Activated naive CD4-positive, alpha-beta T cell treated with anti-CD3 and anti-CD28 coated beads, Interleukin-2, amount 10 ng/mL, durations not matched to agents 7 days and 5 days (primary cell): Measurements from ENCODE around the gene GNB1L.

Experiments
- CTCF ChIA-PET: fragments of 350-600 bp; sonication (Branson Sonifier 250); formaldehyde crosslinking; loops from one replicate; lab custom pipeline; 2021; ENCODE audit warnings: antibody characterized with exemption; lab: Charles Lee
- DNase-seq: peaks from one replicate; pipeline ENCODE4 v3.0.0-alpha.2; 2020
- H3K27ac Mint-ChIP-seq: one replicate; pipeline ENCODE4 v1.8.0; 2021; ENCODE audit warnings: mild to moderate bottlenecking, moderate library complexity, mixed read lengths
- H3K27me3 Mint-ChIP-seq: one replicate; pipeline ENCODE4 v1.8.0; 2021; ENCODE audit warnings: mild to moderate bottlenecking, mixed read lengths
- H3K36me3 Mint-ChIP-seq: one replicate; pipeline ENCODE4 v1.8.0; 2021; ENCODE audit warnings: mixed read lengths
- H3K4me1 Mint-ChIP-seq: one replicate; pipeline ENCODE4 v1.8.0; 2021; ENCODE audit warnings: mixed read lengths
- H3K4me3 Mint-ChIP-seq: one replicate; pipeline ENCODE4 v1.8.0; 2021; ENCODE audit warnings: mild to moderate bottlenecking, moderate library complexity, mixed read lengths
- H3K9me3 Mint-ChIP-seq: one replicate; pipeline ENCODE4 v1.8.0; 2021; ENCODE audit warnings: mixed read lengths

Gene GNB1L

GRCh38 chr22:19827341-19828034 lies 27.2 kb downstream of the GNB1L start:
- CTCF ChIA-PET: no interaction called here
- H3K27ac Mint-ChIP-seq: no peak overlapping the region
- H3K4me3 Mint-ChIP-seq: no peak overlapping the region
- H3K36me3 Mint-ChIP-seq: no peaks in the 10 kb centered on the region
- H3K4me1 Mint-ChIP-seq: no peaks in the 10 kb centered on the region
- no peaks in the 10 kb centered on the region for H3K27me3 Mint-ChIP-seq
- no peak for DNase-seq
- no peaks in the 10 kb centered on the region for H3K9me3 Mint-ChIP-seq

GRCh38 chr22:19826619-19826950 lies 28.1 kb downstream of the GNB1L start:
- Mint-ChIP-seq H3K9me3 (no peaks in the 10 kb centered on the region), H3K27me3 (no peaks in the 10 kb centered on the region), H3K4me3 (no peak overlapping the region), H3K4me1 (no peaks in the 10 kb centered on the region), H3K36me3 (no peaks in the 10 kb centered on the region), H3K27ac (no peak overlapping the region)
- no peak for DNase-seq
- CTCF ChIA-PET: no interaction called here

- H3K27ac Mint-ChIP-seq: no peak overlapping the region
- CTCF ChIA-PET: no interaction called here
- no peak for DNase-seq
- no peak overlapping the region for H3K4me3 Mint-ChIP-seq
- H3K36me3 Mint-ChIP-seq: no peaks in the 10 kb centered on the region
- H3K27me3 Mint-ChIP-seq: no peaks in the 10 kb centered on the region
- H3K4me1 Mint-ChIP-seq: no peaks in the 10 kb centered on the region
- no peaks in the 10 kb centered on the region for H3K9me3 Mint-ChIP-seq
Measured at GRCh38 chr22:19825904-19826618, 28.6 kb downstream of the GNB1L start.

- no peak overlapping the region for H3K4me3 Mint-ChIP-seq
- no peaks in the 10 kb centered on the region for H3K36me3 Mint-ChIP-seq
- no peak for DNase-seq
- CTCF ChIA-PET: no interaction called here
- H3K27me3 Mint-ChIP-seq: no peaks in the 10 kb centered on the region
- H3K4me1 Mint-ChIP-seq: no peaks in the 10 kb centered on the region
- H3K27ac Mint-ChIP-seq: no peak overlapping the region
- H3K9me3 Mint-ChIP-seq: no peaks in the 10 kb centered on the region
Measured at GRCh38 chr22:19824926-19825339, 29.7 kb downstream of the GNB1L start.

GRCh38 chr22:19824212-19824925 lies 30.3 kb downstream of the GNB1L start:
- Mint-ChIP-seq H3K9me3 (no peaks in the 10 kb centered on the region), H3K4me3 (no peak overlapping the region), H3K36me3 (no peaks in the 10 kb centered on the region), H3K27me3 (no peaks in the 10 kb centered on the region), H3K4me1 (no peaks in the 10 kb centered on the region), H3K27ac (no peak overlapping the region)
- CTCF ChIA-PET: no interaction called here
- no peak for DNase-seq

- CTCF ChIA-PET: no interaction called here
- DNase-seq: no peak
- no peak overlapping the region for H3K27ac Mint-ChIP-seq
- no peaks in the 10 kb centered on the region for H3K4me1 Mint-ChIP-seq
- no peak overlapping the region for H3K4me3 Mint-ChIP-seq
- H3K9me3 Mint-ChIP-seq: no peaks in the 10 kb centered on the region
- H3K36me3 Mint-ChIP-seq: no peaks in the 10 kb centered on the region
- no peaks in the 10 kb centered on the region for H3K27me3 Mint-ChIP-seq
Measured at GRCh38 chr22:19823902-19824211, 30.8 kb downstream of the GNB1L start.

GRCh38 chr22:19823191-19823901 lies 31.3 kb downstream of the GNB1L start:
- Mint-ChIP-seq H3K4me1 (no peaks in the 10 kb centered on the region), H3K27me3 (no peaks in the 10 kb centered on the region), H3K4me3 (no peak overlapping the region), H3K36me3 (no peaks in the 10 kb centered on the region), H3K27ac (no peak overlapping the region), H3K9me3 (no peaks in the 10 kb centered on the region)
- no peak for DNase-seq
- CTCF ChIA-PET: no interaction called here

GRCh38 chr22:19822301-19823117 lies 32.2 kb downstream of the GNB1L start:
- no peak for DNase-seq
- no peaks in the 10 kb centered on the region for H3K36me3 Mint-ChIP-seq

GRCh38 chr22:19821523-19822300 lies 33.0 kb downstream of the GNB1L start:
- Mint-ChIP-seq H3K27ac (no peak overlapping the region), H3K4me3 (no peak overlapping the region), H3K9me3 (no peaks in the 10 kb centered on the region), H3K27me3 (no peaks in the 10 kb centered on the region), H3K36me3 (no peaks in the 10 kb centered on the region), H3K4me1 (no peaks in the 10 kb centered on the region)
- no peak for DNase-seq
- CTCF ChIA-PET: no interaction called here

More at GRCh38 chr22:19822301-19823117, 32.2 kb downstream of the GNB1L start:
- Mint-ChIP-seq H3K4me1 (no peaks in the 10 kb centered on the region), H3K27ac (no peak overlapping the region), H3K4me3 (no peak overlapping the region), H3K9me3 (no peaks in the 10 kb centered on the region), H3K27me3 (no peaks in the 10 kb centered on the region)
- CTCF ChIA-PET: no interaction called here

- no peak overlapping the region for H3K27ac Mint-ChIP-seq
- H3K36me3 Mint-ChIP-seq: no peaks in the 10 kb centered on the region
Measured at GRCh38 chr22:19820880-19821522, 33.7 kb downstream of the GNB1L start.

GRCh38 chr22:19819911-19820879 lies 34.5 kb downstream of the GNB1L start:
- H3K9me3 Mint-ChIP-seq: no peaks in the 10 kb centered on the region
- no peak overlapping the region for H3K27ac Mint-ChIP-seq
- no peak for DNase-seq
- no peaks in the 10 kb centered on the region for H3K27me3 Mint-ChIP-seq
- no peak overlapping the region for H3K4me3 Mint-ChIP-seq
- no peaks in the 10 kb centered on the region for H3K36me3 Mint-ChIP-seq
- H3K4me1 Mint-ChIP-seq: no peaks in the 10 kb centered on the region
- CTCF ChIA-PET: no interaction called here

More at GRCh38 chr22:19820880-19821522, 33.7 kb downstream of the GNB1L start:
- no peaks in the 10 kb centered on the region for H3K9me3 Mint-ChIP-seq
- H3K4me1 Mint-ChIP-seq: no peaks in the 10 kb centered on the region
- H3K4me3 Mint-ChIP-seq: no peak overlapping the region
- CTCF ChIA-PET: no interaction called here
- no peaks in the 10 kb centered on the region for H3K27me3 Mint-ChIP-seq
- no peak for DNase-seq

GRCh38 chr22:19819208-19819910 lies 35.3 kb downstream of the GNB1L start:
- H3K9me3 Mint-ChIP-seq: no peaks in the 10 kb centered on the region
- H3K27ac Mint-ChIP-seq: no peak overlapping the region
- H3K27me3 Mint-ChIP-seq: no peaks in the 10 kb centered on the region
- DNase-seq: no peak
- H3K4me1 Mint-ChIP-seq: no peaks in the 10 kb centered on the region
- no peaks in the 10 kb centered on the region for H3K36me3 Mint-ChIP-seq
- CTCF ChIA-PET: no interaction called here
- H3K4me3 Mint-ChIP-seq: no peak overlapping the region
